Endothelial cell (in vitro differentiated cells): ENCODE measurements around the gene EBNA1BP2. TPM values are rescaled to one million over a fixed set of nuclear protein-coding genes. Genes with fewer than 3 reads are reported as not detected.

ENCODE experiments used
- DNase-seq: peaks from one replicate; pipeline ENCODE4 v3.0.0; 2021; ENCODE audit warnings: low spot score
- H3K27ac Mint-ChIP-seq: one replicate; pipeline ENCODE4 v1.8.0; 2021; ENCODE audit warnings: mixed read lengths, inconsistent platforms; ENCODE audit not compliant: unreplicated experiment
- H3K27me3 Mint-ChIP-seq: one replicate; pipeline ENCODE4 v1.8.0; 2021; ENCODE audit warnings: mild to moderate bottlenecking, moderate library complexity, mixed read lengths, inconsistent platforms; ENCODE audit not compliant: unreplicated experiment
- H3K36me3 Mint-ChIP-seq: one replicate; pipeline ENCODE4 v1.8.0; 2021; ENCODE audit warnings: mild to moderate bottlenecking, low read depth, mixed read lengths, inconsistent platforms; ENCODE audit not compliant: unreplicated experiment
- H3K4me1 Mint-ChIP-seq: one replicate; pipeline ENCODE4 v1.8.0; 2021; ENCODE audit warnings: mild to moderate bottlenecking, mixed read lengths, inconsistent platforms; ENCODE audit not compliant: unreplicated experiment
- H3K4me3 Mint-ChIP-seq: one replicate; pipeline ENCODE4 v1.8.0; 2021; ENCODE audit warnings: mild to moderate bottlenecking, mixed read lengths, inconsistent platforms; ENCODE audit not compliant: unreplicated experiment
- H3K9me3 Mint-ChIP-seq: one replicate; pipeline ENCODE4 v1.8.0; 2021; ENCODE audit warnings: mixed read lengths, inconsistent platforms; ENCODE audit not compliant: unreplicated experiment
- total RNA-seq: library from RNA; stranded (reverse); fragmentation: NEBNext Ultra II Directional; extraction: Animal tissue kit (Norgen Biotek cat#: 25700); gene quantifications from one replicate; pipeline ENCODE4 v1.2.1, GENCODE V29; 2021; ENCODE audit not compliant: unreplicated experiment
- TF ChIP-seq, protein P1 (sequence below): fragments of 200-600 bp; sonication (generic); IDR thresholded peaks from one replicate; pipeline ENCODE4 v1.5.0; 2021; ENCODE audit warnings: antibody characterized with exemption; ENCODE audit not compliant: unreplicated experiment

Gene EBNA1BP2
- total RNA-seq, 1 donor from 2014 or later = 41.1 TPM

DNA sequence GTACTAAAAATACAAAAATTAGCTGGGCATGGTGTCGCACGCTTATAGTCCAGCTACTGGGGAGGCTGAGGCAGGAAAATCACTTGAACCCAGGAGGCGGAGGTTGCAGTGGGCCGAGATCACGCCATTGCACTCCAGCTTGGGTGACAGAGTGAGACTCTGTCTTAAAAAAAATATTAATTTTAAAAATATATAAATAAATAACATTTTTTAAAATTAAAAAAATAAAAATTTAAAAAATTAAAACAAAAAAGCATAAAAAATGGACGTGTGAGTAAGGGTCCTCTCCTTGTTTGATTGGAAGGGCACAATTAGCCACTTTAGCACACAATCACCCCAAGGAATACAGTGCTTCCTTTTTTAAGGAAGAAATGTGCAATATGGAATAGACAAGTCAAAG is 18.6 kb downstream of the EBNA1BP2 start:
- no peak overlapping the region for H3K27ac Mint-ChIP-seq
- no peaks in the 10 kb centered on the region for H3K36me3 Mint-ChIP-seq
- no peaks in the 10 kb centered on the region for H3K9me3 Mint-ChIP-seq
- TF ChIP-seq, protein P1, sequence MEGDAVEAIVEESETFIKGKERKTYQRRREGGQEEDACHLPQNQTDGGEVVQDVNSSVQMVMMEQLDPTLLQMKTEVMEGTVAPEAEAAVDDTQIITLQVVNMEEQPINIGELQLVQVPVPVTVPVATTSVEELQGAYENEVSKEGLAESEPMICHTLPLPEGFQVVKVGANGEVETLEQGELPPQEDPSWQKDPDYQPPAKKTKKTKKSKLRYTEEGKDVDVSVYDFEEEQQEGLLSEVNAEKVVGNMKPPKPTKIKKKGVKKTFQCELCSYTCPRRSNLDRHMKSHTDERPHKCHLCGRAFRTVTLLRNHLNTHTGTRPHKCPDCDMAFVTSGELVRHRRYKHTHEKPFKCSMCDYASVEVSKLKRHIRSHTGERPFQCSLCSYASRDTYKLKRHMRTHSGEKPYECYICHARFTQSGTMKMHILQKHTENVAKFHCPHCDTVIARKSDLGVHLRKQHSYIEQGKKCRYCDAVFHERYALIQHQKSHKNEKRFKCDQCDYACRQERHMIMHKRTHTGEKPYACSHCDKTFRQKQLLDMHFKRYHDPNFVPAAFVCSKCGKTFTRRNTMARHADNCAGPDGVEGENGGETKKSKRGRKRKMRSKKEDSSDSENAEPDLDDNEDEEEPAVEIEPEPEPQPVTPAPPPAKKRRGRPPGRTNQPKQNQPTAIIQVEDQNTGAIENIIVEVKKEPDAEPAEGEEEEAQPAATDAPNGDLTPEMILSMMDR = no peak
- peaks cover 39% of the 10 kb centered on the region for H3K4me1 Mint-ChIP-seq
- H3K4me3 Mint-ChIP-seq = no peak overlapping the region
- peaks cover 10% of the 10 kb centered on the region for H3K27me3 Mint-ChIP-seq
- DNase-seq = no peak

- Mint-ChIP-seq H3K36me3 (no peaks in the 10 kb centered on the region), H3K9me3 (no peaks in the 10 kb centered on the region), H3K27me3 (peaks cover 10% of the 10 kb centered on the region), H3K27ac (peak overlapping the region; percentile 22), H3K4me3 (no peak overlapping the region), H3K4me1 (peaks cover 41% of the 10 kb centered on the region)
- TF ChIP-seq, protein P1 = no peak
- DNase-seq = no peak
These were observed 19.2 kb downstream of the EBNA1BP2 start for GRCh38 chr1:43152866-43153265.

DNA sequence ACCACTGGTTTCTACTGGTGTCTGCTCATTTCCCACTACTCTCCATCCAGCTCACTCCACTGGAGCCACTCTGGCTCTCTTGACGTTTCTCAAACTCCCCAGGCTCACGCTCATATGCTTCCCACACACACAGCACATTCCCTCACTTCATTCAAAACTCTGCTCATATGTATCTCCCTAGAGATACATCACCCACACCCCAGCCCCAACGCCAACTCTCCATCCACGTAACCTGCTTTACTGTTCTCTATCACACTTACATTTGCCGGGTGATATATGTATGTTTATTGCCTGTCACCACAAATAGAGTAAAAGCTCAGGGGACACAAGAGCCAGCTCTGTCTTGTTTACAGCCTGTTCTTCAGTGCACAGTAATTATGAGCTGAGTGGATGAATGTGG is 22.2 kb downstream of the EBNA1BP2 start:
- TF ChIP-seq, protein P1 = no peak
- H3K4me3 Mint-ChIP-seq = no peak overlapping the region
- H3K27ac Mint-ChIP-seq = peak overlapping the region; percentile 24
- peaks cover 24% of the 10 kb centered on the region for H3K4me1 Mint-ChIP-seq
- no peaks in the 10 kb centered on the region for H3K9me3 Mint-ChIP-seq
- peaks cover 9% of the 10 kb centered on the region for H3K27me3 Mint-ChIP-seq
- no peak for DNase-seq
- no peaks in the 10 kb centered on the region for H3K36me3 Mint-ChIP-seq

DNA sequence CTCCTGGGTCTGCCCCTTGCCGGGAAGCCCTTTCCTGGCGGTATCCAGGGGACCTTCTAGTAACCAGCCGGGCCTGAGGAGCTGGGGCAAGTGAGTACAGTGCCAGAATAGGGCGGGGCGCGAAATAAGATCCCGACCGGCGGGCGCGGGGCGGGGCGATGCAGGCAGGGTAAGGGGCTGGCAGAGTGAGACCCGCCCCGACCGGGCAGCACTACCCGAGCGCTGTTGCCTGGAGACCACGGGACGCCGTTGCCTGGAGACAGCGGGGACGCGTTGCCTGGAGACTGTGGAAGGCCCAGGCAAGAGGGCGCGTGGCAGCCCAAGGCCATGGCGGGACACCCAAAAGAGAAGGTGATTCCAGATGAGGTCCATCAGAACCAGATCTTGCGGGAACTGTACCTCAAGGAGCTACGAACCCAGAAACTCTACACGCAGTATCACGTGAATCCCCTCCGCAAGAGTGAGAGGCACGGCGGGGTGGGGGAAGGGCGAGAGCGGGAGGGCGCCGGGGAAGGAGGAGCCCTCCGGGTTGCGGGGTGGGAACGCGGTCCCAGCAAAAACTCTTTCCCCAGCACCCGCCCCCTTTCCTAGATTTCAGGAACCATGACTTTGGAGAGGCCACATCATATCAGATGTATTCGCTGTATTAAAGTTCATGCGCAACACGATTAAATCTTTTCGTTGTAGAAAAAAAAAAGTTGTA is 24.3 kb downstream of the EBNA1BP2 start:
- Mint-ChIP-seq H3K27ac (no peak overlapping the region), H3K27me3 (peaks cover 9% of the 10 kb centered on the region), H3K4me3 (peak overlapping the region; percentile 76), H3K9me3 (no peaks in the 10 kb centered on the region), H3K36me3 (no peaks in the 10 kb centered on the region), H3K4me1 (peaks cover 23% of the 10 kb centered on the region)
- TF ChIP-seq, protein P1 = no peak
- peak; percentile 97 for DNase-seq

GRCh38 chr1:43144237-43144636 is 27.9 kb downstream of the EBNA1BP2 start:
- H3K4me3 Mint-ChIP-seq = peak overlapping the region; percentile 29
- peaks cover 3% of the 10 kb centered on the region for H3K27me3 Mint-ChIP-seq
- TF ChIP-seq, protein P1 = no peak
- H3K36me3 Mint-ChIP-seq = no peaks in the 10 kb centered on the region
- H3K9me3 Mint-ChIP-seq = no peaks in the 10 kb centered on the region
- no peak overlapping the region for H3K27ac Mint-ChIP-seq
- peaks cover 13% of the 10 kb centered on the region for H3K4me1 Mint-ChIP-seq
- no peak for DNase-seq
